A673 (cell line): ENCODE data around the gene MSH3.

ENCODE experiments used
- EZH2 ChIP-seq: fragments of 200-600 bp; sonication (generic); IDR thresholded peaks from 2 replicates; pipeline ENCODE4 v1.6.1; 2017; ENCODE audit warnings: borderline replicate concordance, low read depth, mild to moderate bottlenecking, mixed read lengths, antibody characterized with exemption, low read length; ENCODE audit not compliant: poor library complexity, severe bottlenecking
- TF ChIP-seq, protein P1 (sequence below): fragments of 300-800, 200-600 bp; sonication (generic); conservative IDR thresholded peaks from 2 replicates; pipeline ENCODE4 v1.5.1; 2017; ENCODE audit warnings: low read depth, mild to moderate bottlenecking, antibody characterized with exemption, low read length, moderate library complexity, mixed read lengths

DNA sequence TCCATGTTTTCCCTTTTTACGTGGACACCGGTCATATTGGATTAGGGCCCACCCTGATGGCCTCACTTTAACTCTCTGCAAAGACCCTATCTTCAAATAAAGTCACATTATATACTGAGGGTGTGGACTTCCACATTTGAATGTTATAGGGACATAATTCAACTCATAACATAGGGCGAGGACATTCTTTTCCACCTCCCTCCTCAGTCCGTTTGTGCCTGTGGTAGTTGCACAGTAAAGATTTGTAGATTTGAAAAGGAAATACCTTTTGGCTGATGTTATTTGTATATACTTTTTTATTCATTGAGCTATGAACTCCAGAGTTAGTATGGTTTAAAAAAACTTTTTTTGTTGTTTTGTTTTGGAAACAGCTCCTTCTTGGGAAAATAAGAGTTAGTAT, 51.3 kb downstream of the MSH3 start:
- TF ChIP-seq EZH2: no peak
- TF ChIP-seq, protein P1, sequence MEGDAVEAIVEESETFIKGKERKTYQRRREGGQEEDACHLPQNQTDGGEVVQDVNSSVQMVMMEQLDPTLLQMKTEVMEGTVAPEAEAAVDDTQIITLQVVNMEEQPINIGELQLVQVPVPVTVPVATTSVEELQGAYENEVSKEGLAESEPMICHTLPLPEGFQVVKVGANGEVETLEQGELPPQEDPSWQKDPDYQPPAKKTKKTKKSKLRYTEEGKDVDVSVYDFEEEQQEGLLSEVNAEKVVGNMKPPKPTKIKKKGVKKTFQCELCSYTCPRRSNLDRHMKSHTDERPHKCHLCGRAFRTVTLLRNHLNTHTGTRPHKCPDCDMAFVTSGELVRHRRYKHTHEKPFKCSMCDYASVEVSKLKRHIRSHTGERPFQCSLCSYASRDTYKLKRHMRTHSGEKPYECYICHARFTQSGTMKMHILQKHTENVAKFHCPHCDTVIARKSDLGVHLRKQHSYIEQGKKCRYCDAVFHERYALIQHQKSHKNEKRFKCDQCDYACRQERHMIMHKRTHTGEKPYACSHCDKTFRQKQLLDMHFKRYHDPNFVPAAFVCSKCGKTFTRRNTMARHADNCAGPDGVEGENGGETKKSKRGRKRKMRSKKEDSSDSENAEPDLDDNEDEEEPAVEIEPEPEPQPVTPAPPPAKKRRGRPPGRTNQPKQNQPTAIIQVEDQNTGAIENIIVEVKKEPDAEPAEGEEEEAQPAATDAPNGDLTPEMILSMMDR: no peak
